ENCODE measurements around the gene WDR46.
A peak's percentile ranks its signal among the peaks of the same experiment; 100 is the strongest.
"Not testable (repeated sequence)": the region's sequence is repeated elsewhere in the genome, so short reads cannot be mapped to it uniquely, and the experiment has no call there.

Gene WDR46

GRCh38 chr6:33262490-33262889, 26.5 kb downstream of the WDR46 start:
- not testable (repeated sequence) for H3K4me3 ChIP-seq (ENCODE audit: low read length); H3K9ac ChIP-seq (ENCODE audit: low read length)
- peaks cover 35% of the 10 kb centered on the region for H3K36me3 ChIP-seq (ENCODE audit: control insufficient read depth, insufficient read depth, low read length)

GRCh38 chr6:33259032-33259431, 30.0 kb downstream of the WDR46 start:
- Histone ChIP-seq H3K27ac (ENCODE audit: low read depth, low read length) (no peak overlapping the region), H3K27me3 (ENCODE audit: control insufficient read depth, insufficient read depth, low read length) (no peaks in the 10 kb centered on the region), H3K4me3 (ENCODE audit: low read length) (no peak overlapping the region), H3K9ac (ENCODE audit: low read length) (no peak overlapping the region), H3K4me1 (ENCODE audit: control insufficient read depth, insufficient read depth, low read length) (no peaks in the 10 kb centered on the region), H3K36me3 (ENCODE audit: control insufficient read depth, insufficient read depth, low read length) (peaks cover 16% of the 10 kb centered on the region)

More at GRCh38 chr6:33262490-33262889, 26.5 kb downstream of the WDR46 start:
- H3K27me3 ChIP-seq (ENCODE audit: control insufficient read depth, insufficient read depth, low read length); H3K27ac ChIP-seq (ENCODE audit: low read depth, low read length); H3K4me1 ChIP-seq (ENCODE audit: control insufficient read depth, insufficient read depth, low read length): not testable (repeated sequence)

GRCh38 chr6:33254591-33254990, 34.4 kb downstream of the WDR46 start:
- H3K4me1 ChIP-seq (ENCODE audit: control insufficient read depth, insufficient read depth, low read length), result peaks cover 5% of the 10 kb centered on the region
- H3K4me3 ChIP-seq (ENCODE audit: low read length), result no peak overlapping the region
- no peak overlapping the region for H3K9ac ChIP-seq (ENCODE audit: low read length)
- H3K36me3 ChIP-seq (ENCODE audit: control insufficient read depth, insufficient read depth, low read length), result peaks cover 4% of the 10 kb centered on the region
- H3K27me3 ChIP-seq (ENCODE audit: control insufficient read depth, insufficient read depth, low read length), result no peaks in the 10 kb centered on the region
- no peak overlapping the region for H3K27ac ChIP-seq (ENCODE audit: low read depth, low read length)

GRCh38 chr6:33252759-33253158, 36.3 kb downstream of the WDR46 start:
- H3K27ac ChIP-seq (ENCODE audit: low read depth, low read length), result no peak overlapping the region
- peaks cover 12% of the 10 kb centered on the region for H3K4me1 ChIP-seq (ENCODE audit: control insufficient read depth, insufficient read depth, low read length)
- peaks cover 2% of the 10 kb centered on the region for H3K36me3 ChIP-seq (ENCODE audit: control insufficient read depth, insufficient read depth, low read length)
- no peaks in the 10 kb centered on the region for H3K27me3 ChIP-seq (ENCODE audit: control insufficient read depth, insufficient read depth, low read length)
- H3K9ac ChIP-seq (ENCODE audit: low read length), result no peak overlapping the region
- no peak overlapping the region for H3K4me3 ChIP-seq (ENCODE audit: low read length)

GRCh38 chr6:33251395-33252012, 37.5 kb downstream of the WDR46 start:
- Histone ChIP-seq H3K4me3 (ENCODE audit: low read length) (no peak overlapping the region), H3K4me1 (ENCODE audit: control insufficient read depth, insufficient read depth, low read length) (peaks cover 12% of the 10 kb centered on the region), H3K9ac (ENCODE audit: low read length) (no peak overlapping the region), H3K27ac (ENCODE audit: low read depth, low read length) (no peak overlapping the region), H3K27me3 (ENCODE audit: control insufficient read depth, insufficient read depth, low read length) (no peaks in the 10 kb centered on the region), H3K36me3 (ENCODE audit: control insufficient read depth, insufficient read depth, low read length) (no peaks in the 10 kb centered on the region)

- Histone ChIP-seq H3K27ac (ENCODE audit: low read depth, low read length) (no peak overlapping the region), H3K4me1 (ENCODE audit: control insufficient read depth, insufficient read depth, low read length) (peaks cover 12% of the 10 kb centered on the region), H3K4me3 (ENCODE audit: low read length) (no peak overlapping the region), H3K27me3 (ENCODE audit: control insufficient read depth, insufficient read depth, low read length) (no peaks in the 10 kb centered on the region), H3K36me3 (ENCODE audit: control insufficient read depth, insufficient read depth, low read length) (no peaks in the 10 kb centered on the region), H3K9ac (ENCODE audit: low read length) (no peak overlapping the region)
Measured at GRCh38 chr6:33250731-33251130, 38.3 kb downstream of the WDR46 start.

GRCh38 chr6:33249732-33250630, 39.1 kb downstream of the WDR46 start:
- Histone ChIP-seq H3K9ac (ENCODE audit: low read length) (peak overlapping the region; percentile 91), H3K4me1 (ENCODE audit: control insufficient read depth, insufficient read depth, low read length) (peaks cover 12% of the 10 kb centered on the region), H3K27ac (ENCODE audit: low read depth, low read length) (peak overlapping the region; percentile 88), H3K27me3 (ENCODE audit: control insufficient read depth, insufficient read depth, low read length) (no peaks in the 10 kb centered on the region), H3K36me3 (ENCODE audit: control insufficient read depth, insufficient read depth, low read length) (no peaks in the 10 kb centered on the region), H3K4me3 (ENCODE audit: low read length) (peak overlapping the region; percentile 88)

GRCh38 chr6:33248932-33249731, 39.9 kb downstream of the WDR46 start:
- Histone ChIP-seq H3K4me1 (ENCODE audit: control insufficient read depth, insufficient read depth, low read length) (peaks cover 12% of the 10 kb centered on the region), H3K27ac (ENCODE audit: low read depth, low read length) (peak overlapping the region; percentile 91), H3K9ac (ENCODE audit: low read length) (peak overlapping the region; percentile 91), H3K36me3 (ENCODE audit: control insufficient read depth, insufficient read depth, low read length) (no peaks in the 10 kb centered on the region), H3K4me3 (ENCODE audit: low read length) (peak overlapping the region; percentile 88), H3K27me3 (ENCODE audit: control insufficient read depth, insufficient read depth, low read length) (no peaks in the 10 kb centered on the region)

- no peaks in the 10 kb centered on the region for H3K36me3 ChIP-seq (ENCODE audit: control insufficient read depth, insufficient read depth, low read length)
- peak overlapping the region; percentile 76 for H3K4me3 ChIP-seq (ENCODE audit: low read length)
- peak overlapping the region; percentile 91 for H3K27ac ChIP-seq (ENCODE audit: low read depth, low read length)
- peak overlapping the region; percentile 41 for H3K9ac ChIP-seq (ENCODE audit: low read length)
- H3K4me1 ChIP-seq (ENCODE audit: control insufficient read depth, insufficient read depth, low read length), result peaks cover 12% of the 10 kb centered on the region
- no peaks in the 10 kb centered on the region for H3K27me3 ChIP-seq (ENCODE audit: control insufficient read depth, insufficient read depth, low read length)
Measured at GRCh38 chr6:33248643-33248931, 40.5 kb downstream of the WDR46 start.

- peak overlapping the region; percentile 41 for H3K9ac ChIP-seq (ENCODE audit: low read length)
Measured at GRCh38 chr6:33247977-33248642, 40.9 kb downstream of the WDR46 start.

GRCh38 chr6:33243476-33243875, 45.6 kb downstream of the WDR46 start:
- Histone ChIP-seq H3K27ac (ENCODE audit: low read depth, low read length) (no peak overlapping the region), H3K36me3 (ENCODE audit: control insufficient read depth, insufficient read depth, low read length) (no peaks in the 10 kb centered on the region), H3K4me1 (ENCODE audit: control insufficient read depth, insufficient read depth, low read length) (peaks cover 3% of the 10 kb centered on the region), H3K27me3 (ENCODE audit: control insufficient read depth, insufficient read depth, low read length) (no peaks in the 10 kb centered on the region), H3K4me3 (ENCODE audit: low read length) (no peak overlapping the region), H3K9ac (ENCODE audit: low read length) (no peak overlapping the region)

More at GRCh38 chr6:33247977-33248642, 40.9 kb downstream of the WDR46 start:
- peak overlapping the region; percentile 76 for H3K4me3 ChIP-seq (ENCODE audit: low read length)
- peaks cover 12% of the 10 kb centered on the region for H3K4me1 ChIP-seq (ENCODE audit: control insufficient read depth, insufficient read depth, low read length)
- H3K27me3 ChIP-seq (ENCODE audit: control insufficient read depth, insufficient read depth, low read length), result no peaks in the 10 kb centered on the region
- H3K27ac ChIP-seq (ENCODE audit: low read depth, low read length), result peak overlapping the region; percentile 91
- no peaks in the 10 kb centered on the region for H3K36me3 ChIP-seq (ENCODE audit: control insufficient read depth, insufficient read depth, low read length)

- Histone ChIP-seq H3K4me1 (ENCODE audit: control insufficient read depth, insufficient read depth, low read length) (no peaks in the 10 kb centered on the region), H3K4me3 (ENCODE audit: low read length) (no peak overlapping the region), H3K36me3 (ENCODE audit: control insufficient read depth, insufficient read depth, low read length) (no peaks in the 10 kb centered on the region), H3K27me3 (ENCODE audit: control insufficient read depth, insufficient read depth, low read length) (no peaks in the 10 kb centered on the region), H3K9ac (ENCODE audit: low read length) (no peak overlapping the region), H3K27ac (ENCODE audit: low read depth, low read length) (no peak overlapping the region)
Measured at GRCh38 chr6:33241968-33242367, 47.1 kb downstream of the WDR46 start.

All from rectal smooth muscle tissue (tissue), 1 donor.